Measurements from ENCODE around the gene BPIFB4. TPM values are rescaled to one million over a fixed set of nuclear protein-coding genes. Genes with fewer than 3 reads are reported as not detected.
"Not testable (repeated sequence)": the region's sequence is repeated elsewhere in the genome, so short reads cannot be mapped to it uniquely, and the experiment has no call there.

Gene BPIFB4
- total RNA-seq, 1 donor from 2014 or later = not detected

DNA sequence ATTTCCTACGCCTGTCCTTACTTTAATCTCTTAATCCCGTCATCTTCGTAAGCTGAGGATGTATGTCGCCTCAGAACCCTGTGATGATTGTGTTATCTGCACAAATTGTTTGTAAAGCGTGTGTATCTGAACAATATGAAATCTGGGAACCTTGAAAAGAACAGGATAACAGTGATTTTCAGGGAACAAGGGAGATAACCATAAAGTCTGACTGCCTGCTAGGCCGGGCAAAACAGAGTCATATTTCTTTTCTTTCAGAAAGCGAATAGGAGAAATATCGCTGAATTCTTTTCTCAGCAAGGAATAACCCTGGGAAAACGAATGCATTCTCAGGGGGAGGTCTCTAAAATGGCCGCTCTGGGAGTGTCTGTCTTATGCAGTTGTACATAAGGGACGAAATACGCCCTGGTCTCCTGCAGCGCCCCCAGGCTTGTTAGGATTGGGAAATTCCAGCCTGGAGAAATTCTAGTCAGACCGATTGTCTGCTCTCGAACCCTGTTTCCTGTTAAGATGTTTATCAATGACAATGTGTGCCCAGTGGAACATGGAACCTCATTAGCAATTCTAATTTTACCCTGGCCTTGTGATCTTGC, 34.2 kb upstream of the BPIFB4 start:
- intact Hi-C loops (cut with micrococcal nuclease); H3K4me1 Mint-ChIP-seq (ENCODE audit: low read depth); DNase-seq (ENCODE audit: low spot score); H3K27ac Mint-ChIP-seq; H3K36me3 Mint-ChIP-seq (ENCODE audit: low read depth); H3K4me3 Mint-ChIP-seq; H3K27me3 Mint-ChIP-seq (ENCODE audit: insufficient read depth): not testable (repeated sequence)
- peaks cover 19% of the 10 kb centered on the region for H3K9me3 Mint-ChIP-seq

GRCh38 chr20:33046412-33046811, 33.0 kb upstream of the BPIFB4 start:
- Mint-ChIP-seq H3K36me3 (ENCODE audit: low read depth) (no peaks in the 10 kb centered on the region), H3K27me3 (ENCODE audit: insufficient read depth) (no peaks in the 10 kb centered on the region), H3K27ac (no peak overlapping the region), H3K4me1 (ENCODE audit: low read depth) (no peaks in the 10 kb centered on the region), H3K9me3 (peaks cover 19% of the 10 kb centered on the region), H3K4me3 (no peak overlapping the region)
- DNase-seq (ENCODE audit: low spot score) = no peak
- intact Hi-C loops (cut with micrococcal nuclease) = no loop called here

- no peak overlapping the region for H3K27ac Mint-ChIP-seq
These were observed 28.1 kb upstream of the BPIFB4 start for GRCh38 chr20:33051333-33051732.

GRCh38 chr20:33053291-33054106, 25.9 kb upstream of the BPIFB4 start, which contains the start of gene BPIFB3:
BPIFB3 (plus strand) TSS chr20:33053903; CDS start chr20:33055436, 1,533 bp downstream.
- H3K27me3 Mint-ChIP-seq (ENCODE audit: insufficient read depth) = peaks cover 4% of the 10 kb centered on the region
- intact Hi-C loops (cut with micrococcal nuclease) = no loop called here
- no peaks in the 10 kb centered on the region for H3K9me3 Mint-ChIP-seq

More at GRCh38 chr20:33051333-33051732, 28.1 kb upstream of the BPIFB4 start:
- H3K36me3 Mint-ChIP-seq (ENCODE audit: low read depth) = no peaks in the 10 kb centered on the region
- peaks cover 4% of the 10 kb centered on the region for H3K27me3 Mint-ChIP-seq (ENCODE audit: insufficient read depth)
- peaks cover 4% of the 10 kb centered on the region for H3K9me3 Mint-ChIP-seq
- intact Hi-C loops (cut with micrococcal nuclease) = no loop called here
- DNase-seq (ENCODE audit: low spot score) = no peak
- H3K4me1 Mint-ChIP-seq (ENCODE audit: low read depth) = no peaks in the 10 kb centered on the region
- H3K4me3 Mint-ChIP-seq = no peak overlapping the region

GRCh38 chr20:33054381-33054780, 25.1 kb upstream of the BPIFB4 start:
- intact Hi-C loops (cut with micrococcal nuclease) = no loop called here
- Mint-ChIP-seq H3K27me3 (ENCODE audit: insufficient read depth) (peaks cover 4% of the 10 kb centered on the region), H3K9me3 (no peaks in the 10 kb centered on the region), H3K4me3 (no peak overlapping the region), H3K27ac (no peak overlapping the region), H3K4me1 (ENCODE audit: low read depth) (no peaks in the 10 kb centered on the region), H3K36me3 (ENCODE audit: low read depth) (no peaks in the 10 kb centered on the region)
- DNase-seq (ENCODE audit: low spot score) = no peak

More at GRCh38 chr20:33053291-33054106, 25.9 kb upstream of the BPIFB4 start, which contains the start of gene BPIFB3:
- Mint-ChIP-seq H3K4me1 (ENCODE audit: low read depth) (no peaks in the 10 kb centered on the region), H3K27ac (no peak within 1 kb of the TSS), H3K36me3 (ENCODE audit: low read depth) (no peaks in the 10 kb centered on the region), H3K4me3 (no peak within 1 kb of the TSS)
- no peak for DNase-seq (ENCODE audit: low spot score)

DNA sequence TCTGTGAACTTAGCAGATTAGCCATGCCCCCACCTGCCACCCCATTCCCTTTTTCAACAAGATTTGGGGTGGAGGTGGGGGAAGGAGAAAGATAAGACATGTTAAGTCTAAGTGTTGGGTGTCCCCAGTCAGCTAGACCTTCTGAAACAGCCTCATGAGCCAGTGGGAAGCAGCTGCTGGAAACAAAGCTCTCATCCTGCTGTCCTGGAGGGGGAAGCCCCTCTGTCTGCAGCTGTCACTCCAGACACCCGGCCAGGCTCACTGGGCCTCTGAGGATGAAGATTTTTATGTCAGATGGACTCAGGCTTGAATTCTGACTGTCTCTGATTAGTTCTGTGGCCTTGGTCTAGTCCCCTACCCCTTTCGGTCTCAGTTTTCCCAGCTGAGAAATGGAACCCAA, 24.7 kb upstream of the BPIFB4 start:
- H3K4me3 Mint-ChIP-seq = no peak overlapping the region
- intact Hi-C loops (cut with micrococcal nuclease) = no loop called here
- H3K27me3 Mint-ChIP-seq (ENCODE audit: insufficient read depth) = peaks cover 4% of the 10 kb centered on the region
- H3K9me3 Mint-ChIP-seq = no peaks in the 10 kb centered on the region
- no peaks in the 10 kb centered on the region for H3K4me1 Mint-ChIP-seq (ENCODE audit: low read depth)
- no peak for DNase-seq (ENCODE audit: low spot score)
- H3K27ac Mint-ChIP-seq = no peak overlapping the region
- H3K36me3 Mint-ChIP-seq (ENCODE audit: low read depth) = no peaks in the 10 kb centered on the region

DNA sequence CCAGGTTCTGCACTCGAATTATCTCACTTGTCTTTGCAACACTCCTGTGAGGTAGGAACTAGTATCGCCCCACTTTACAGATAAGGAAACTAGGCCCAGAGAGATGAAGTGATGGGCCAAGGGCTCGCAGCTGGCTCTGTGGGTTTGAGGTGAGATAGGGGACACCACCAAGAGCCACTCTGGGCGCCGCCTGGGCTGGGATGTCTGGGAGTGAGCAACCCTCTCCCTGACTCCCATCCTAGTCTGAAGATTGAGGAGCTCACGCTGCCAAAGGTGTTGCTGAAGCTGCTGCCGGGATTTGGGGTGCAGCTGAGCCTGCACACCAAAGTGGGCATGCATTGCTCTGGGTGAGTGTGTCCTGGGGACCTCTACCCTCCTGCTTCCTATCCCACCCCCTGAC, 20.3 kb upstream of the BPIFB4 start:
- intact Hi-C loops (cut with micrococcal nuclease) = no loop called here
- Mint-ChIP-seq H3K27me3 (ENCODE audit: insufficient read depth) (peaks cover 4% of the 10 kb centered on the region), H3K4me3 (no peak overlapping the region), H3K27ac (no peak overlapping the region), H3K9me3 (no peaks in the 10 kb centered on the region), H3K4me1 (ENCODE audit: low read depth) (no peaks in the 10 kb centered on the region), H3K36me3 (ENCODE audit: low read depth) (no peaks in the 10 kb centered on the region)
- no peak for DNase-seq (ENCODE audit: low spot score)

DNA sequence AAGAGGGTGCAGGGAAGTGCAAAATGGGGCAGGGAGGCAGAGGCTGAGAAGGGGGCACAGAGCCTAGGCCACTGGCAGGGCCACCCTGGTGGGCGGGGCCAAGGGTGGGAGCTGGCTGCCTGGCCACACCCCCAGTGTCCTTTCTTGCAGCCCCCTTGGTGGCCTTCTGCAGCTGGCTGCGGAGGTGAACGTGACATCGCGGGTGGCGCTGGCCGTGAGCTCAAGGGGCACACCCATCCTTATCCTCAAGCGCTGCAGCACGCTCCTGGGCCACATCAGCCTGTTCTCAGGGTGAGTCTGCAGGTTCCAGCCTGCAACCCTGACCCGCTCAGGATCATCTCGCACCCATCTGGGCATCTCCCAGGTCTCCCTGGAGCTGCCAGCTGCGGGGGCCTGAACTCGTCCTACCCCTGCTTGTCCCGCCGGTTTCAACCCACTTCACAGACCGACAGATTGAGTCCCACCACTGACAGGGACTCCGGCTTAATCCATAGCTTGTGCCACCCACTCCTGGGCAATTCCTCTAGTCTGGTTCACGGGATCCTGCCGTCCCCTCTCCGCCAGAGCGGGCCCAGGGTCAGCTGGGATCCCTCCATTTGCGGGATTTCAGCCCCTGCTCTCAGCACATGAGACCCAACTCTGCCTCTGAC, 19.6 kb upstream of the BPIFB4 start:
- H3K4me3 Mint-ChIP-seq = no peak overlapping the region
- intact Hi-C loops (cut with micrococcal nuclease) = no loop called here
- H3K4me1 Mint-ChIP-seq (ENCODE audit: low read depth) = no peaks in the 10 kb centered on the region
- H3K27ac Mint-ChIP-seq = no peak overlapping the region
- H3K9me3 Mint-ChIP-seq = no peaks in the 10 kb centered on the region
- H3K36me3 Mint-ChIP-seq (ENCODE audit: low read depth) = no peaks in the 10 kb centered on the region
- H3K27me3 Mint-ChIP-seq (ENCODE audit: insufficient read depth) = peaks cover 4% of the 10 kb centered on the region
- no peak for DNase-seq (ENCODE audit: low spot score)

- Mint-ChIP-seq H3K4me3 (no peak overlapping the region), H3K27ac (no peak overlapping the region), H3K36me3 (ENCODE audit: low read depth) (no peaks in the 10 kb centered on the region), H3K9me3 (no peaks in the 10 kb centered on the region), H3K4me1 (ENCODE audit: low read depth) (no peaks in the 10 kb centered on the region), H3K27me3 (ENCODE audit: insufficient read depth) (peaks cover 1% of the 10 kb centered on the region)
- no peak for DNase-seq (ENCODE audit: low spot score)
- intact Hi-C loops (cut with micrococcal nuclease) = no loop called here
These were observed 17.8 kb upstream of the BPIFB4 start for GRCh38 chr20:33061658-33062028.

- Mint-ChIP-seq H3K27me3 (ENCODE audit: insufficient read depth) (peaks cover 2% of the 10 kb centered on the region), H3K4me1 (ENCODE audit: low read depth) (no peaks in the 10 kb centered on the region), H3K27ac (no peak overlapping the region), H3K4me3 (no peak overlapping the region), H3K36me3 (ENCODE audit: low read depth) (no peaks in the 10 kb centered on the region), H3K9me3 (no peaks in the 10 kb centered on the region)
- DNase-seq (ENCODE audit: low spot score) = no peak
- intact Hi-C loops (cut with micrococcal nuclease) = no loop called here
These were observed 17.2 kb upstream of the BPIFB4 start for GRCh38 chr20:33062105-33062824.

DNA sequence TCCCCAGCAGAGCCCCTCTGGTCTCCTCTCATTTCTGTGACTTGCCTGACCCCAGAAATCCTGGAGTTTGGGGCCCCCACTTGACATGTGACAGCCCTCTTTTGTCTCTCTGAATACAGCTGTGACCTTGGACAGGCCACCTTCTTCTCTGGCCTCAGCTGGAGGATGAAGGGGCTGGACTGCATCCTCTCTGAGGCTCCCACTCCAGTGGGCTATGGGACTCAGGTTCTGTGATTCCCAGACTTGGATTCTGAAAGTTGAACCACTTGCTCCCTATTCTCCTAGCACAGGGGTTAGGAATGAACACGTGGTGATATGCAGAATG, 16.7 kb upstream of the BPIFB4 start:
- Mint-ChIP-seq H3K4me3 (no peak overlapping the region), H3K27ac (no peak overlapping the region), H3K4me1 (ENCODE audit: low read depth) (no peaks in the 10 kb centered on the region), H3K36me3 (ENCODE audit: low read depth) (no peaks in the 10 kb centered on the region), H3K9me3 (no peaks in the 10 kb centered on the region), H3K27me3 (ENCODE audit: insufficient read depth) (peaks cover 3% of the 10 kb centered on the region)
- DNase-seq (ENCODE audit: low spot score) = no peak
- intact Hi-C loops (cut with micrococcal nuclease) = no loop called here

GRCh38 chr20:33063271-33063670, 16.2 kb upstream of the BPIFB4 start:
- Mint-ChIP-seq H3K4me1 (ENCODE audit: low read depth) (no peaks in the 10 kb centered on the region), H3K4me3 (no peak overlapping the region), H3K9me3 (no peaks in the 10 kb centered on the region), H3K27me3 (ENCODE audit: insufficient read depth) (peaks cover 3% of the 10 kb centered on the region), H3K36me3 (ENCODE audit: low read depth) (no peaks in the 10 kb centered on the region), H3K27ac (no peak overlapping the region)
- intact Hi-C loops (cut with micrococcal nuclease) = no loop called here
- DNase-seq (ENCODE audit: low spot score) = no peak

Data from activated T-helper 1 cell treated with anti-CD3 and anti-CD28 coated beads, Interleukin-12 subunit alpha, Interleukin-12 subunit beta, Interleukin-2, Interleukin-4 antibody, amounts not matched to agents 30 ng/mL and 10 ng/mL and 1 ng/mL, durations not matched to agents 14 hours and 24 hours and 36 hours (primary cell).